GM12878 (cell line): Measurements from ENCODE around the gene ZNF692. TPM values are rescaled to one million over a fixed set of nuclear protein-coding genes. Genes with fewer than 3 reads are reported as not detected.

Experiments
- BHLHE40 ChIP-seq, 2 experiments: fragments of 450-650 bp in 1 of 2; IDR thresholded peaks; 2 replicates each; pipeline ENCODE4 v1.6.1; 2011 to 2017; ENCODE audit warnings: low read depth in 2 of 2, borderline replicate concordance in 1 of 2, improper control_type of control experiment in 1 of 2, low read length in 1 of 2, mild to moderate bottlenecking in 1 of 2
- CBX5 ChIP-seq: sonication (generic); IDR thresholded peaks from 2 replicates; pipeline ENCODE4 v1.6.1; 2016; ENCODE audit warnings: low read depth, moderate library complexity, mild to moderate bottlenecking, inconsistent platforms
- DPF2 ChIP-seq: fragments of 450-650 bp; IDR thresholded peaks from 2 replicates; pipeline ENCODE4 v1.6.1; 2017; ENCODE audit warnings: mild to moderate bottlenecking
- ESRRA ChIP-seq: IDR thresholded peaks from 2 replicates; pipeline ENCODE4 v1.6.1; 2012; ENCODE audit warnings: mild to moderate bottlenecking, low read length, improper control_type of control experiment
- FOXK2 ChIP-seq: fragments of 450-650 bp; IDR thresholded peaks from 2 replicates; pipeline ENCODE4 v1.6.1; 2017; ENCODE audit warnings: mild to moderate bottlenecking, moderate library complexity
- IKZF2 ChIP-seq, 2 experiments: fragments of 450-650 bp; IDR thresholded peaks; 2 replicates each; pipeline ENCODE4 v1.6.1; 2017; ENCODE audit warnings: mild to moderate bottlenecking in 2 of 2, moderate library complexity in 2 of 2
- KLF5 ChIP-seq: fragments of 450-650 bp; IDR thresholded peaks from 2 replicates; pipeline ENCODE4 v1.6.1; 2014; ENCODE audit warnings: mild to moderate bottlenecking; ENCODE audit not compliant: partially characterized antibody
- MEF2A ChIP-seq: IDR thresholded peaks from 2 replicates; pipeline ENCODE4 v1.6.1; 2011; ENCODE audit warnings: low read depth, mild to moderate bottlenecking, low read length, moderate library complexity; ENCODE audit not compliant: insufficient read depth
- NBN ChIP-seq: fragments of 450-650 bp; IDR thresholded peaks from 2 replicates; pipeline ENCODE4 v1.6.1; 2016
- POU2F2 ChIP-seq: IDR thresholded peaks from 3 replicates; pipeline ENCODE4 v1.6.1; 2011; ENCODE audit warnings: low read depth, mild to moderate bottlenecking, low read length, borderline replicate concordance
- RCOR1 ChIP-seq: conservative IDR thresholded peaks from 2 replicates; pipeline ENCODE4 v1.6.1; 2012; ENCODE audit warnings: low read depth, low read length, improper control_type of control experiment
- RFX5 ChIP-seq: IDR thresholded peaks from 2 replicates; pipeline ENCODE4 v1.6.1; 2011; ENCODE audit warnings: low read depth, low read length, improper control_type of control experiment
- SP1 ChIP-seq: IDR thresholded peaks from one replicate; pipeline ENCODE4 v1.6.1; 2011; ENCODE audit warnings: low read depth, low read length
- SREBF2 ChIP-seq: IDR thresholded peaks from 2 replicates; pipeline ENCODE4 v1.6.1; 2012; ENCODE audit warnings: mild to moderate bottlenecking, low read length
- SUPT20H ChIP-seq: IDR thresholded peaks from 2 replicates; pipeline ENCODE4 v1.6.1; 2011; ENCODE audit warnings: low read depth, mild to moderate bottlenecking, low read length, moderate library complexity, borderline replicate concordance; ENCODE audit not compliant: control insufficient read depth
- TBL1XR1 ChIP-seq: IDR thresholded peaks from 2 replicates; pipeline ENCODE4 v1.6.1; 2012; ENCODE audit warnings: low read depth, low read length, improper control_type of control experiment
- TCF3 ChIP-seq: IDR thresholded peaks from 2 replicates; pipeline ENCODE4 v1.6.1; 2012; ENCODE audit warnings: low read depth, mild to moderate bottlenecking, low read length, borderline replicate concordance; ENCODE audit not compliant: insufficient read depth
- polyA plus RNA-seq, 11 experiments: library from polyadenylated mRNA; depleted of rRNA in 4 of 11; unstranded in 6 of 11; stranded (reverse) in 5 of 11; fragments of >200 nt; fragmentation: Nextera tagmentation in 4 of 11; fragmentation: Illumina TruSeq in 1 of 11; extraction: Ambion mirVana in 4 of 11; extraction: Trizol in 1 of 11; gene quantifications; 1 replicate in 1 of 11; 2 replicates in 10 of 11; pipeline versions ENCODE4 v1.2.1 to v1.2.3, GENCODE V29; 2011 to 2016; ENCODE audit warnings: inconsistent platforms in 2 of 11, missing spikeins in 2 of 11, low read depth in 1 of 11
- total RNA-seq, 4 experiments: library from RNA; depleted of rRNA in 3 of 4; stranded (reverse); fragments of >200 nt in 3 of 4; fragmentation: Illumina TruSeq in 1 of 4; extraction: Trizol in 1 of 4; gene quantifications; 2 replicates each; pipeline versions ENCODE4 v1.2.1 to v1.2.3, GENCODE V29; 2013 to 2021
- TF ChIP-seq, protein P1 (sequence below): fragments of 450-650 bp; IDR thresholded peaks from 2 replicates; pipeline ENCODE4 v1.6.1; 2016; ENCODE audit warnings: mild to moderate bottlenecking
- TF ChIP-seq, protein P2 (sequence below): fragments of 150-350 bp; IDR thresholded peaks from 2 replicates; pipeline ENCODE4 v1.6.1; 2014; ENCODE audit warnings: mild to moderate bottlenecking, low read depth, low read length
- TF ChIP-seq, protein P3 (sequence below): IDR thresholded peaks from 2 replicates; pipeline ENCODE4 v1.6.1; 2011; ENCODE audit warnings: low read depth, mild to moderate bottlenecking, low read length, moderate library complexity, borderline replicate concordance; ENCODE audit errors: extremely low read depth
- TF ChIP-seq, protein P4 (sequence below): IDR thresholded peaks from 2 replicates; pipeline ENCODE4 v1.6.1; 2012; ENCODE audit warnings: improper control_type of control experiment, low read depth, low read length; ENCODE audit not compliant: insufficient replicate concordance

ZNF692 gene
- total and polyA plus RNA-seq, 10 of the 15 experiments (the other 5 are each of a cell fraction or from before 2014, with no cell fraction given): 5.3 to 76.6 (median 36.9) TPM

DNA sequence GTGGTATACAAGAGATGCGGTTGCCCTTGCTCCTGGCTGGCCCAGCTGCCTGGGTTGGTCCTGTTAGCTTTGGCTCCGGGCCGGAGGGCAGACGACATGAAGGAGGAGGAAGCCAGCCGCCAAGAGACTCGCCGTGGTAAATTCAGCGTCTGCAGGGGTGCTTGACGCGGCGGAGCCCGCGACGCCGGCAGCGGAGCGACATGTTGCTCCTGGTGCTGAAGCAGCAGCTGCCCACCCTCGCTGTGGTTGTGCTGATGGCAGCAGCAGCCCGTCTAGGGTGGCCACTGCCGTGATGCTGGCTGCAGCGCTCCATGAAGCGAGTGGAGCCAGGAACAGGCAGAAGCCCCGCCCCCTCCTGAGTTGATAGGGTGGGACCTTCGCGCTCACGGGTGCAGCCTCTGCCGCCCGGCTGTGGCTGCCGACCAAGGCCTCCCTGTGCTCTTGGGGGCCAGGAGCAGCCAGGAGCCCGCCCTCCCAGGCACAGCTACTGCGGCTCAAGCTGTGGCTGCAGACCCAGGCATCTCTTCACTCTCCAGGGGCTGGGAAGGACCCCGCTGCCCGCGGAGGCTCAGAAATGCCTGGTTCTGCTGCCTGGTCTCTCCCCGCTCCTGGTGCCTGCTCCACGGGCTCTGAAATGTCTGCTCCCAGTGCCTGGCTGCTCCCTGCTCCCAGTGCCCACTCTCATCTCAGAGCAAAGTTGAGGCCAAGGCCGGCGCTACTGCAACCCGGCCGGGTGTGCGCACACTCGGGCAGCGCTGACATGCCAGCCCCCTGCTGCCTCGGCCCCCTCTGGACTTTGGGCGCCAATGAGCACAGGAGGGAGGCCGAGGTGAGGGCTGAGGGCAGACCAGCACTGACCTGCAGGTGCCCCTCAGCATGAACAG lies 4.4 kb upstream of the ZNF692 start (continued):
- TF ChIP-seq BHLHE40 (IDR thresholded peaks at IDR 0.05; ENCODE audit: borderline replicate concordance in 1 of 2, low read depth in 2 of 2, low read length in 1 of 2) (peak in 1 of 2 experiments; percentile 66; a peak in 2 of 4 replicates), POU2F2 (0 out of 3 replicates have a peak, but pooled peaks have one; percentile 30), ESRRA (no peak), TBL1XR1 (no peak), RFX5 (no peak), CBX5 (no peak), SUPT20H (no peak), DPF2 (0 out of 2 replicates have a peak, but pooled peaks have one; percentile 31), MEF2A (no peak), TCF3 (no peak), RCOR1 (no peak), KLF5 (no peak), SP1 (no peak), IKZF2 (IDR thresholded peaks at IDR 0.05) (no peak), NBN (0 out of 2 replicates have a peak, but pooled peaks have one; percentile 46), FOXK2 (no peak), SREBF2 (no peak)
- TF ChIP-seq, protein P1, sequence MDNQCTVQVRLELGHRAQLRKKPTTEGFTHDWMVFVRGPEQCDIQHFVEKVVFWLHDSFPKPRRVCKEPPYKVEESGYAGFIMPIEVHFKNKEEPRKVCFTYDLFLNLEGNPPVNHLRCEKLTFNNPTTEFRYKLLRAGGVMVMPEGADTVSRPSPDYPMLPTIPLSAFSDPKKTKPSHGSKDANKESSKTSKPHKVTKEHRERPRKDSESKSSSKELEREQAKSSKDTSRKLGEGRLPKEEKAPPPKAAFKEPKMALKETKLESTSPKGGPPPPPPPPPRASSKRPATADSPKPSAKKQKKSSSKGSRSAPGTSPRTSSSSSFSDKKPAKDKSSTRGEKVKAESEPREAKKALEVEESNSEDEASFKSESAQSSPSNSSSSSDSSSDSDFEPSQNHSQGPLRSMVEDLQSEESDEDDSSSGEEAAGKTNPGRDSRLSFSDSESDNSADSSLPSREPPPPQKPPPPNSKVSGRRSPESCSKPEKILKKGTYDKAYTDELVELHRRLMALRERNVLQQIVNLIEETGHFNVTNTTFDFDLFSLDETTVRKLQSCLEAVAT: 0 out of 2 replicates have a peak, but pooled peaks have one; percentile 38
- TF ChIP-seq, protein P2, sequence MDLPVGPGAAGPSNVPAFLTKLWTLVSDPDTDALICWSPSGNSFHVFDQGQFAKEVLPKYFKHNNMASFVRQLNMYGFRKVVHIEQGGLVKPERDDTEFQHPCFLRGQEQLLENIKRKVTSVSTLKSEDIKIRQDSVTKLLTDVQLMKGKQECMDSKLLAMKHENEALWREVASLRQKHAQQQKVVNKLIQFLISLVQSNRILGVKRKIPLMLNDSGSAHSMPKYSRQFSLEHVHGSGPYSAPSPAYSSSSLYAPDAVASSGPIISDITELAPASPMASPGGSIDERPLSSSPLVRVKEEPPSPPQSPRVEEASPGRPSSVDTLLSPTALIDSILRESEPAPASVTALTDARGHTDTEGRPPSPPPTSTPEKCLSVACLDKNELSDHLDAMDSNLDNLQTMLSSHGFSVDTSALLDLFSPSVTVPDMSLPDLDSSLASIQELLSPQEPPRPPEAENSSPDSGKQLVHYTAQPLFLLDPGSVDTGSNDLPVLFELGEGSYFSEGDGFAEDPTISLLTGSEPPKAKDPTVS: no peak
- TF ChIP-seq, protein P3, sequence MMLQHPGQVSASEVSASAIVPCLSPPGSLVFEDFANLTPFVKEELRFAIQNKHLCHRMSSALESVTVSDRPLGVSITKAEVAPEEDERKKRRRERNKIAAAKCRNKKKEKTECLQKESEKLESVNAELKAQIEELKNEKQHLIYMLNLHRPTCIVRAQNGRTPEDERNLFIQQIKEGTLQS: no peak
- TF ChIP-seq, protein P4, sequence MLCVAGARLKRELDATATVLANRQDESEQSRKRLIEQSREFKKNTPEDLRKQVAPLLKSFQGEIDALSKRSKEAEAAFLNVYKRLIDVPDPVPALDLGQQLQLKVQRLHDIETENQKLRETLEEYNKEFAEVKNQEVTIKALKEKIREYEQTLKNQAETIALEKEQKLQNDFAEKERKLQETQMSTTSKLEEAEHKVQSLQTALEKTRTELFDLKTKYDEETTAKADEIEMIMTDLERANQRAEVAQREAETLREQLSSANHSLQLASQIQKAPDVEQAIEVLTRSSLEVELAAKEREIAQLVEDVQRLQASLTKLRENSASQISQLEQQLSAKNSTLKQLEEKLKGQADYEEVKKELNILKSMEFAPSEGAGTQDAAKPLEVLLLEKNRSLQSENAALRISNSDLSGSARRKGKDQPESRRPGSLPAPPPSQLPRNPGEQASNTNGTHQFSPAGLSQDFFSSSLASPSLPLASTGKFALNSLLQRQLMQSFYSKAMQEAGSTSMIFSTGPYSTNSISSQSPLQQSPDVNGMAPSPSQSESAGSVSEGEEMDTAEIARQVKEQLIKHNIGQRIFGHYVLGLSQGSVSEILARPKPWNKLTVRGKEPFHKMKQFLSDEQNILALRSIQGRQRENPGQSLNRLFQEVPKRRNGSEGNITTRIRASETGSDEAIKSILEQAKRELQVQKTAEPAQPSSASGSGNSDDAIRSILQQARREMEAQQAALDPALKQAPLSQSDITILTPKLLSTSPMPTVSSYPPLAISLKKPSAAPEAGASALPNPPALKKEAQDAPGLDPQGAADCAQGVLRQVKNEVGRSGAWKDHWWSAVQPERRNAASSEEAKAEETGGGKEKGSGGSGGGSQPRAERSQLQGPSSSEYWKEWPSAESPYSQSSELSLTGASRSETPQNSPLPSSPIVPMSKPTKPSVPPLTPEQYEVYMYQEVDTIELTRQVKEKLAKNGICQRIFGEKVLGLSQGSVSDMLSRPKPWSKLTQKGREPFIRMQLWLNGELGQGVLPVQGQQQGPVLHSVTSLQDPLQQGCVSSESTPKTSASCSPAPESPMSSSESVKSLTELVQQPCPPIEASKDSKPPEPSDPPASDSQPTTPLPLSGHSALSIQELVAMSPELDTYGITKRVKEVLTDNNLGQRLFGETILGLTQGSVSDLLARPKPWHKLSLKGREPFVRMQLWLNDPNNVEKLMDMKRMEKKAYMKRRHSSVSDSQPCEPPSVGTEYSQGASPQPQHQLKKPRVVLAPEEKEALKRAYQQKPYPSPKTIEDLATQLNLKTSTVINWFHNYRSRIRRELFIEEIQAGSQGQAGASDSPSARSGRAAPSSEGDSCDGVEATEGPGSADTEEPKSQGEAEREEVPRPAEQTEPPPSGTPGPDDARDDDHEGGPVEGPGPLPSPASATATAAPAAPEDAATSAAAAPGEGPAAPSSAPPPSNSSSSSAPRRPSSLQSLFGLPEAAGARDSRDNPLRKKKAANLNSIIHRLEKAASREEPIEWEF: no peak
